Left ventricle myocardium inferior (tissue), 1 donor: ENCODE results near the gene RNF168. TPM values are rescaled to one million over a fixed set of nuclear protein-coding genes. Genes with fewer than 3 reads are reported as not detected.
A peak's percentile ranks its signal among the peaks of the same experiment; 100 is the strongest.
"Not testable (repeated sequence)": the region's sequence is repeated elsewhere in the genome, so short reads cannot be mapped to it uniquely, and the experiment has no call there.

Source experiments
- DNase-seq: peaks from one replicate; pipeline ENCODE4 v3.0.0-alpha.2; 2020
- H3K27ac ChIP-seq: fragments of 200-600 bp; replicated peaks from 2 replicates; pipeline ENCODE4 v1.8.0; 2021
- H3K27me3 ChIP-seq: fragments of 200-600 bp; 2 replicates; pipeline ENCODE4 v1.8.0; 2021; ENCODE audit warnings: low read depth
- H3K36me3 ChIP-seq: fragments of 200-600 bp; 2 replicates; pipeline ENCODE4 v1.8.0; 2021
- H3K4me1 ChIP-seq: fragments of 200-600 bp; 2 replicates; pipeline ENCODE4 v1.8.0; 2021
- H3K4me3 ChIP-seq: fragments of 200-600 bp; 2 replicates; pipeline ENCODE4 v1.8.0; 2021; ENCODE audit warnings: mild to moderate bottlenecking, moderate library complexity
- H3K9me3 ChIP-seq: fragments of 200-600 bp; replicated peaks from 2 replicates; pipeline ENCODE4 v1.8.0; 2021
- intact Hi-C: fragments of 100-400 bp; cut with micrococcal nuclease; formaldehyde crosslinking; loops from one replicate; pipeline ENCODE4 v1.11.0; 2022
- total RNA-seq: library from RNA; stranded (reverse); fragmentation: NEBNext Ultra II Directional; extraction: Animal tissue kit (Norgen Biotek cat#: 25700); gene quantifications from one replicate; pipeline ENCODE4 v1.2.1, GENCODE V29; 2021
- TF ChIP-seq, protein P1 (sequence below): fragments of 200-600 bp; IDR thresholded peaks from 2 replicates; pipeline ENCODE4 v1.8.0; 2021; ENCODE audit warnings: antibody characterized with exemption, mild to moderate bottlenecking, borderline replicate concordance
- donor health status: DM: no; HTN: yes; CAD: no; lungs with severe emphysema.

RNF168 gene
- total RNA-seq, 1 donor from 2014 or later: 18.9 TPM

DNA sequence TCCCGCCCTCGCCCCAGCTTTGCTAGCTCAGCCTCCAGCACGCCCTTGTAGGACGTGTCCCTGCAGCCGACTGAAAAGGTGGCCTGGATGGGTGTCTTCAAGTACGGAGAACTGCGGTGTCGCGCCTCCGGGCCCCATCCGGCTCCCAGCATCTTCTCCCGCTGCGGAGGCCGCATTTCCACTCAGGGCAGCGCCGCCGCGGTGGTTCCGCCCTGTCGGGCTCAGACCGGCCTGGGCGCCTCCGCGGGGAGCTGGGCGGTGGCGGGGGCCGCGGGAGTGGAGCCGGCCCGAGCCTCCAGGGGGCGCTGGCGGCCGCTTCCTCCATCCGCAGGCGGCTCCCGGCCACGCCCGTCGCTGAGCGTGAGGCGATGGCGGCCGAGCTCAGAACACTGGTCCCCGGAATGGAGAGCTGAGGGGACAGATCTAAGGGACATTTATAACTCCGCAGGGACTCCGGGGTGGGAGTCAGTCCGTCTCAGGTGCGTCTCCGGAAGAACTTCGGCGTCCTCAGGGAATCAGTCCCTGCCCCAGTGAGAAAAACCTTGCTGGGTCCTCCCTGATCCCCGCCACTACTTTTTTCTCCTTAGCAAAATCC, 25.2 kb upstream of the RNF168 start:
- Histone ChIP-seq H3K9me3 (peaks cover 9% of the 10 kb centered on the region), H3K4me1 (peaks cover 4% of the 10 kb centered on the region), H3K4me3 (peak overlapping the region; percentile 64), H3K36me3 (no peaks in the 10 kb centered on the region), H3K27me3 (peaks cover 23% of the 10 kb centered on the region), H3K27ac (peak overlapping the region; percentile 40)
- intact Hi-C loops: no loop called here
- DNase-seq: peak; percentile 76
- TF ChIP-seq, protein P1, sequence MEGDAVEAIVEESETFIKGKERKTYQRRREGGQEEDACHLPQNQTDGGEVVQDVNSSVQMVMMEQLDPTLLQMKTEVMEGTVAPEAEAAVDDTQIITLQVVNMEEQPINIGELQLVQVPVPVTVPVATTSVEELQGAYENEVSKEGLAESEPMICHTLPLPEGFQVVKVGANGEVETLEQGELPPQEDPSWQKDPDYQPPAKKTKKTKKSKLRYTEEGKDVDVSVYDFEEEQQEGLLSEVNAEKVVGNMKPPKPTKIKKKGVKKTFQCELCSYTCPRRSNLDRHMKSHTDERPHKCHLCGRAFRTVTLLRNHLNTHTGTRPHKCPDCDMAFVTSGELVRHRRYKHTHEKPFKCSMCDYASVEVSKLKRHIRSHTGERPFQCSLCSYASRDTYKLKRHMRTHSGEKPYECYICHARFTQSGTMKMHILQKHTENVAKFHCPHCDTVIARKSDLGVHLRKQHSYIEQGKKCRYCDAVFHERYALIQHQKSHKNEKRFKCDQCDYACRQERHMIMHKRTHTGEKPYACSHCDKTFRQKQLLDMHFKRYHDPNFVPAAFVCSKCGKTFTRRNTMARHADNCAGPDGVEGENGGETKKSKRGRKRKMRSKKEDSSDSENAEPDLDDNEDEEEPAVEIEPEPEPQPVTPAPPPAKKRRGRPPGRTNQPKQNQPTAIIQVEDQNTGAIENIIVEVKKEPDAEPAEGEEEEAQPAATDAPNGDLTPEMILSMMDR: peak; percentile 78

DNA sequence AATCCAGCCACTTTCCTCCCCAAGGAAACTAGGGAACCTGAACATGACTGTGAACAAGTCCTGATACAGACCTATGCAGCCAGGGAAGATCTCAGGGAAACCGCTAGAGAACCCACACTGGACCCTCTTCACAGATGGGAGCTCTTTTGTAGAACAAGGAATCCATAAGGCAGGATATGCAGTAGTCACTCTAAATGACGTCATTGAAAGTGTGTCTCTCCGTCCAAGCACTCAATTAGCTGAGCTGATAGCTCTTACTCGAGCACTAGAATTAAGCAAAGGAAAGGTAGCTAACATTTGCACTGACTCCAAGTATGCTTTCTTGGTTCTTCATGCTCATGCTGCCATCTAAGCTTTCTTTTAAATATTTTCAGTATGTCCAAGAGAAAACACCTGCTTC, 21.6 kb upstream of the RNF168 start:
- no peak for DNase-seq
- intact Hi-C loops: no loop called here

DNA sequence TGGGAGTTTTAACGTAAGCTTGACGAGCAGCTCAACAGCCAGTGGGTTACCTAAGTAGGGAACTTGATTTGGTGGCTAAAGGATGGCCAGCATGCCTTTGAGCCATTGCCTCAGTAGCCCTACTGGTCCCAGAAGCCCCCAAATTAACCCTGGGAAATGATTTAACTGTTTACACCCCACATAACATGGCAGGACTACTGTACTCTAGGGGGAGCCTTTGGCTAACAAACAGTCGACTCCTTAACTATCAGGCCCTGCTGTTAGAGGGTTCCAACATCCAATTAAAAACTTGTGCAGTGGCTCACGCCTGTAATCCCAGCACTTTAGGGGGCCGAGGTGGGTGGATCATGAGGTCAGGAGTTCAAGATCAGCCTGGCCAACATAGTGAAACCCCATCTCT, 21.0 kb upstream of the RNF168 start:
- no peak overlapping the region for H3K27ac ChIP-seq
- no peaks in the 10 kb centered on the region for H3K27me3 ChIP-seq
- DNase-seq: no peak
- TF ChIP-seq, protein P1: peak; percentile 9
- H3K4me3 ChIP-seq: no peak overlapping the region
- H3K36me3 ChIP-seq: no peaks in the 10 kb centered on the region
- peaks cover 4% of the 10 kb centered on the region for H3K4me1 ChIP-seq
- peaks cover 22% of the 10 kb centered on the region for H3K9me3 ChIP-seq
- intact Hi-C loops: no loop called here

More for the DNA sequence above, 21.6 kb upstream of the RNF168 start:
- Histone ChIP-seq H3K4me1 (peaks cover 4% of the 10 kb centered on the region), H3K4me3 (no peak overlapping the region), H3K27me3 (no peaks in the 10 kb centered on the region), H3K9me3 (peaks cover 16% of the 10 kb centered on the region), H3K36me3 (no peaks in the 10 kb centered on the region), H3K27ac (no peak overlapping the region)
- TF ChIP-seq, protein P1: no peak

DNA sequence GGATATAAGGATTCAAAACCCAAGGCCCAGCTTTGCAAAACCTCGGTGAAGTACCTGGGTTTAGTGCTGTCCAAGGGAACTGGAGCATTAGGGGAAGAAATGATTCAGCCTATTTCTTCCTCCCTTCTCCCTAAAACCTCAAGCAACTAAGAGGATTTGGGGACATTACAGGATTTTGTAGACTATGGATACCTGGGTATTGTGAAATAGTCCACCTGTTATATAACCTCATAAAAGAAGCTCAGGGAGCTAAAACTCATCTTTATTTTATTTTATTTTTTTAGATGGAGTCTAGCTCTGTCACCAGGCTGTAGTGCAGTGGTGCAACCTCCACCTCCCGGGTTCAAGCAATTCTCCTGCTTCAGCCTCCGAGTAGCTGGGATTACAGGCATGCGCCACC, 20.3 kb upstream of the RNF168 start:
- H3K27ac ChIP-seq: no peak overlapping the region
- H3K9me3 ChIP-seq: peaks cover 29% of the 10 kb centered on the region
- peaks cover 4% of the 10 kb centered on the region for H3K4me1 ChIP-seq
- intact Hi-C loops: no loop called here
- H3K36me3 ChIP-seq: no peaks in the 10 kb centered on the region
- no peak overlapping the region for H3K4me3 ChIP-seq
- no peak for DNase-seq
- no peaks in the 10 kb centered on the region for H3K27me3 ChIP-seq
- TF ChIP-seq, protein P1: no peak

DNA sequence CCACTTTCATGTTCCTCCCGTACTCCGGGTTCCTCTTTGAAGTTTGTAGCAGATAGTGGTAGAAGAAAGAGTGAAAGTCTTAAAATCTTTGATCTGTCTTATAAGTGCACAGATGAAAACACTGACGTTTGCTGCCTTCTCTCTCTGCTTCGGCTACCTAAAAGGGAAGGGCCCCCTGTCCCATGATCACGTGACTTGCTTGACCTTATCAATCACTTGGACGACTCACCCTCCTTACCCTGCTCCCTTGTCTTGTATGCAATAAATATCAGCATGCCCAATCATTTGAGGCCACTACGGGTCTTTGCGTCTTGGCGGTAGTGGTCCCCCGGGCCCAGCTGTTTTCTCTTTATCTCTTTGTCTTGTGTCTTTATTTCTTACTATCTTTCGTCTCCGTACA, 17.7 kb upstream of the RNF168 start:
- H3K27me3 ChIP-seq, intact Hi-C loops, H3K4me3 ChIP-seq, DNase-seq, H3K36me3 ChIP-seq, H3K4me1 ChIP-seq, H3K27ac ChIP-seq: not testable (repeated sequence)
- H3K9me3 ChIP-seq: peaks cover 42% of the 10 kb centered on the region

DNA sequence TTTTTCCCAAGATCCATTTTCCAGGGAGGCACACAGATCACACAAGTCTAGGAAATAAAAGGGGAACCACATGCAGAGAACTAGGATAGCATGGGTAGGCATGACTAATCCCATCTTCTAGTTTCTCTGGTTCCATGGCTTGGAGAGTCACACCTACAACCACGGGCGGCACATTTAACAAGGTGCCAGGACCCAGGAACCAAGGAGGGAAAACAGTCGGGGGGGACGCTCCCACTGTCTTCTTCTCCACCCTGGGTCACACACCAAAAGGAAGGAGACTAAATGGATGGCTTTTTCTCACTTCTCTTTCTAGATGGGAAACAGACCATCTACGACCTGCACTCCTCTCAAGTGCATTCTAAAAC, 16.1 kb upstream of the RNF168 start:
- H3K4me1 ChIP-seq: peaks cover 11% of the 10 kb centered on the region
- no peaks in the 10 kb centered on the region for H3K27me3 ChIP-seq
- no peak overlapping the region for H3K27ac ChIP-seq
- no peak overlapping the region for H3K4me3 ChIP-seq
- intact Hi-C loops: loop anchor here (10.0 kb wide), 1 partner anchor 265 kb away; no protein-coding TSS in a partner anchor
- no peaks in the 10 kb centered on the region for H3K36me3 ChIP-seq
- TF ChIP-seq, protein P1: no peak
- peaks cover 42% of the 10 kb centered on the region for H3K9me3 ChIP-seq
- no peak for DNase-seq
